DMS53 treated with DMSO at 0.1 percent for 48 hours (cell line): ENCODE measurements around the gene RASSF4.

Experiments used
- DNase-seq: peaks from one replicate; lab custom pipeline; 2025; ENCODE audit not compliant: unreplicated experiment; lab: John Stamatoyannopoulos, UW

RASSF4 gene

DNA sequence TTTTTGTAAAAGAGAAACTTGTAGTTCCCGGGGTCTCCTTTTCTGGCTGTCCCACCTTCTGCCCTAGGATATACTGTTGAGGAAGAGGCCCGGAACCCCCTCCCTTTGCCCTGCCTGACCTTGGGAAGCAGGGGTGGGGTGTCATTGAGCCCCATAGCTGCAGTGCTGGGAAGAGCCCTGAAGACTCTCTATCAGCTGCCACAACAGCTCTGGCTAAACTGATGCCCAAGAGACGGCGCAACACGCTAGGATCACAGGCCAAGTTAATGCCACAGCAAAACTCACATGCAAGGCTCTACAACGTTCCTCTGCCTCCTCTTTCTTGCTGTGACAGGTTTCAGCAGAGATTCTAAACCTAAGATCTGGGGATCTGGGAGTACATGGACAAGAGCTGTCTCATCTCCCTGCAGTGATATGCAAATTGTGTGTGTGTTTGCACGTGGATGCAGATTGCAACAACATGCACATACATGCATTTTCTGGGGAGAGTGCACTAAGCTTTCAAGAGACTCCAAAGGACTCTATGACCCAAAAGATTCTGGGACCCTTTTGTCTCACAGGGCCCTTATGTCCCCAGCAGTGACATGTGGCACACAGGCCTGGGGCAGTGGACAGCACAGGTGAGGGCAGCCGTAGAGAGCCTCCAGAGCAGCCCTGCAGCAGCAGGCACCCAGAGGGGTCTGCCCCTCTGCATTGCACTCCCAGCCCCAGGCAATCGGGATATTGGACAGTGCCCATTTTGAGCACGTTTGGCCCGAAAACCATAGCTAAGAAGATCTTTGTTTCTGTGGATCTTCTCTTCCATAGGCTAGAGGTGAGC is 2.5 kb downstream of the RASSF4 start:
- DNase-seq, result no peak

DNA sequence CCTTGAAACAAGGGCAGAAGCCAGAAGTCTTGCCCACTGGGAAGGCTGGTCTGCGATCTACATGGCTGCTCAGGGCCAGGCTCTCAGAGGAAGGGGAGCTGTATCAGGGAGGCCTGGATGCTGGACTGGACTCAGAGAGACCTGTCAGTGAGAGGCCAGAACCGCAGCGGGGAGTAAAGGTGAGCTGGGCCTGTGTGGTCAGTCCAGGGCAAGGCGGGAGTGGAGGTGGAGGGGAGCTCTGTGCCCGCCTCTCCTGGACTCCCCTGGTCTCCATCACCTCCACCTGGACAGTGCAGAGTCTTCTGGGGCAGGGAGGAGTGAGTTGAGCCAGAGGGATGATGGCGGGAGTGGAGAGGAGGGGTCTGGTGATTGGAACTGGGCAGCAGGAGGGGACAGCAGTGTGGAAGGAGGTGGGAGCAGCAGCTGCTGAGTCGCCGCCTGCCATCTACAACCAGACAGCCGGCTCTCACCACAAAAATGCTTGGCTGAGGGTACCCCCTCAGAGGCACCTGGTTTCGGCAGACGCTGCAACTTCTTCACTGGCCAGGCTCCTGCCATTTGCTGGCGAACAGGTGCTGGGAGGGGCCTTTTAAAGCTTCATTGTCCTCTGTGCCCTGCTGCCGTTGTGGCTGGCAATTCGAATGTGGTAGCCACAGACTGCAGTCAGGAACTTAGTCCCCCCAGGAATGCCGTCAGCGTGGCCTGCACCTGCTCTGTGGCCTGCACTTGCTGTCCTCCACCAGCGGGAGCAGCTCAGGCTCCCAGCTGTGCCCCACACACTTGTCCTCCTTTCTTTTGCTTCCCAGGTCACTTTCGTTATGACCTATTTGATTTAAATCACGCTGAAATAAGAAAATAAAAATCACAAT is 3.5 kb downstream of the RASSF4 start:
- peak; percentile 28 for DNase-seq

DNA sequence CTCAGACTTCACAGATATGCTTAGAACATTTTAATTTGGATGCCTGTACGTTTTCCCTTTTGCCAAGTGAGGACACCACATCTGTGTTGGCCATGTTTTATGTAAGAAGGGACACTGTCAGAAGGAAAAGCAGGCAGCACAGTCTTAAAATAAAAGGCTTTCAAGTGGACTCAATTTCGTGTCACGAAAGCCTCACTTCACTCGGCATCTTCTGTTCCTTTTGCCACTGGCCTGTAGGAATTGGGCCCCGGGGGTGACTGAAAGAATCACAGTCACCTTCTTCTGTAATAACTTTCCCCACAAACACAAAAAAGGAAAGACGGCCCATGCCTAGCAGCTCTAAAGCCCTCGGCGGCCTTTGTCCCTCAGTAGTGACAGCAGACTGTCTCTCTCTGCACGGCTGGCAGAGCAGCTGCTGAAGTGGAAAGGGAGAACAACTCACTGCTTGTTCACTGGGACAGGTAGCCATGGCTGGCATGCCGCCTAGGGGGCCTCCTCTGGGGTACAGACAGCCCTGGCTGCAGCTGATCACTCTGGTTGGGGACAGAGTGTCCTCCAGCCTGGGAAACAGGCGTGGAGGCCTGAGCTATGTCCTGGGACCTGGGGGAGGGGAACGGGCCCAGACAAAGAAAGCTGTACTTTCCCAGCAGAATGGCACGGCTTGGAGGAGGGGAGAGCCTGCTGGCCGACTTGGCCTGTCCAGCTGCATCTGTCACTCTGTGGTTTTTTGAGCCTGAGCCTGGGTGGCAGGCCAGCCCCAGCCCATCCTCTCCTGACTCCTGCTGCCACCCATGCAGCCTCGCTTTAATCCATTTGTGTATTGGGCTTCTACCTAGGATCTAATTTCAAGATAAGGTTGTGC is 4.4 kb downstream of the RASSF4 start:
- DNase-seq, result peak; percentile 41

DNA sequence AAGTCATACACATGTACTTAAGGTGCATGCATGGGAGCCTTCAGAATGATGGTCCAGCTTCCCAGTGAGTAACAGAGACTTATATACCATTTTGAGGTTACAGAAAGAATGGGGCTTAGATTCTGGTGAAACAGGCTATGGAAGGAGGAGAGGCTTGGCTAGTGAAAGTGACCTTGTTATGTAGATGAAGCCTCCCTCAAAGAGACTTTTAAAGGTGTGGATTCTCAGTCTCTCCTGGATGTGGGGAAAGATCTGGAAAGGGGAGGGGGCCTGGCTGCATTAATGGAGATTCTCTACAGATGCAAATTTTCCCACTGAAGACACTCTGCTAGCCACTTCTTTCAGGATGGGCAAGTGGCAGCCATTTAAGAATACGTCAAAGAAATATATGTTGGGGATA is 5.5 kb downstream of the RASSF4 start:
- no peak for DNase-seq

DNA sequence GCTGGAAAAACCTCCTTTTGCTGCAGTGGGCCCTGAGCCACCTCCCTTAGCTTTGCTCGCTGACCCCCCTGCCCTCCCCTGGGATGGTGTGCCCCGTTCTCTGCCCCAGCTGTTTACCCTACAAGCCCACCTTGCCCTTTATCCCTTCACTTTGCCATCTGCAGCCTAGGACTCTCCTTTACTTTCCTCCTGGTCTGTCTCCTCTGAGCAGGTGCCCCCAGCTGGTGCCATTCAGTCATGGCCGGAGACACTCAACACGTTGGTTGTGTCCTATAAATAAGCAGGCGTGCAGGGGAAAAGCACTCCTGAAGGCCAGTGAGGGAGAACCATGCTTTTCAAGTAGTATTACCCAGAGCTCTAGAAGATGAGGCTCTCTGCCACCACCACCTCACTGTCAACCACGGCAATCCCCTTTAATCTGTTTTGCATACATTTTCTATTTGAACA is 6.1 kb downstream of the RASSF4 start:
- DNase-seq, result no peak

DNA sequence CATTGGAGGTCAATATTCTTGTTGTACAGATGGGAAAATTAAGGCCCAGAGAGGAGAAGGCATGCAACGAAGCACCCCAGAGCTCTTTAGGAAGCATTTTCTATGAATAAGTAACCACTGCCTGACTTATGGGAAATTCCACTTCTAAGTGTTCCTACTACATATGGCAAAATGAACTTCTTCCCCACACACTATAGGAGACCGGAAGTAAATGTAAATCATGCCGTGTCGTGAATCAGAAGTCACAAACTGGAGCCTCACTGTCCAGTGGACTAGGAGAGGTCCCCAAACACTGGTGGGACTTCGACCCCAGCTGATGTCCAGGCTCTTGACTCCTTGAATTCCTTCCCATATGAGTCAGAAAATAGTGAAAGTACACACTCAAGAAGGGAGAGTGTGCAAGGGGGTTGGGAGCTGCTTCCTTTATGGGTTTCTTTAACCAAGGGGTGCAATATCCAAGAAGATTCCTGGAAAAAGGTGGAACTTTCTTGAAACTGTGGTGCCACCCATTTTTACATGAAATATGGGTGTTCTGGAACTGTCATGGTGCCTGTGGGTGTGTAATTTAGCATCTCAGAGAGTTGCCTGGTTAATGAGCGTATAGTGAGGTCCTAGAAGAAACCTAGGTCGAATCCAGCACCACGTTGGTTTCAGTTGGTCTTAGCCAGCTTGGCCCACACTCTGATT is 6.7 kb downstream of the RASSF4 start:
- DNase-seq, result no peak

DNA sequence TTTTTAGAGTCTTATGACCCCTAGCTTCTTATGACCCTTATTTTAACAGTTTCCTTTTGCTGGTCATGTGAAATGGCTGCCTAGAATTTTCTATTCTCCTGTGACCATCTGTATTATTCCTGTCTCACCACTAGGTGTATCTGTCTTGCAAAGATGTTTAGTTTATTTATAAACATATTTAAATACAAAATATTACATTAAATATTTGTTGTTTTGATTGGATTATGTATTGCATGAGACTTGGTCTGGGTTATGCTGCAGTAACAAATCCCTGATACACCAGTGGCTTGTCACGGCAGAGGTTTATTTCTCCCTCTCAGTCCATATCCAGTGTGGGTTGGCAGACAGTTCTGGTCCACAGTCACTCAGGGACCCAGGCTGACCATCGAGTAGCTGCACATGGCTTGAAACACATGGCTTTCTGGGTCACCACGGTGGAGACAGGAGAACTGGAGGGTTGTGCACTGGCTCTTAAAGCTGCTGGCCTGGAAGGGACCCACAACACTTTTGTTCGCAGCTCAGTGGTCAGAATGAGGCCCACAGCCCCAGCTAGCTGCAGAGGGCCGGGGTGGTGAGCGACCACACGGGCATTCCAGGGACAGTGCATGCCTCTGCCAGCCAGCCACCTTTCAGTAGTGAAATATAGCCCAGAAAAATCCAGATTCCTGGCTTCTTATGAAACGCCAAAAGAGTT is 7.4 kb downstream of the RASSF4 start:
- no peak for DNase-seq

DNA sequence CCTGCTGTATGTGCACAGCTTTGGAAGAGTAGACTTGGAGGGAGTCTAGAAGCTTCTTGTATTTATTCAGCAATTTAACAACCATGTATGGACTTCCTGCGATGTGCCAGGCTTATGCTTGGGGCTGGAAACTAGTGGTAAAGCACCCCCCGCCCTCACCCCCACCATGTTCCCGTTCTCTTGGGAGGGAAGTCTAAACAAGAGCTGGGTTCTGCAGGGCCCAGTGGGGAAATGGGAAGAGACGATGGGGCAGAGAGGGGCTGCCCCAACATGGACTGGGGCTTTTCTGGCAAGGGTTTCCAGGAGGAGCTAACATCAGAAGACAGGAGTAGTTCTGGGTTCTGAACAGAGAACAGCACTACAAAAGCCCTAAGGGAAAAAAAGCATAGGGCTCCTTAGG is 8.0 kb downstream of the RASSF4 start:
- DNase-seq, result no peak

DNA sequence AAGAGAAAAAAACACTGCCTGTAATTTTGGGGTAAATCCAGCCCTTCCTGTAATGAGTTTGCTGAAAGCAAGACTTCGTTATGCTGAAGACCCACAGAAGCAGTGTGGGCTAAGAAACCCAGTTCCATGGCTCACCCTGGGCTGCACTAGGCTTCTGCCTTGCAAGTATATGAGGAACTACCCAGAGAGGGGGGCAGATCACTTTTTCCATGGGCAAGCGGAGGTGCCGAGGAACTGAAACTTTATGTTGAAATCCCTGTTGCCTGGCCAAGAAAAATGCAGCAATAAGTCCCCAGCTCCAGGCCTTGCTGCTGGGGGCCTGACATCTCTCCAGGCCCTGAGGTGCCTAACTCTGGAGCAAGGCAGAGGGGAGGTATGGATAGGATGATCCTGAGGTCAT is 8.5 kb downstream of the RASSF4 start:
- no peak for DNase-seq

DNA sequence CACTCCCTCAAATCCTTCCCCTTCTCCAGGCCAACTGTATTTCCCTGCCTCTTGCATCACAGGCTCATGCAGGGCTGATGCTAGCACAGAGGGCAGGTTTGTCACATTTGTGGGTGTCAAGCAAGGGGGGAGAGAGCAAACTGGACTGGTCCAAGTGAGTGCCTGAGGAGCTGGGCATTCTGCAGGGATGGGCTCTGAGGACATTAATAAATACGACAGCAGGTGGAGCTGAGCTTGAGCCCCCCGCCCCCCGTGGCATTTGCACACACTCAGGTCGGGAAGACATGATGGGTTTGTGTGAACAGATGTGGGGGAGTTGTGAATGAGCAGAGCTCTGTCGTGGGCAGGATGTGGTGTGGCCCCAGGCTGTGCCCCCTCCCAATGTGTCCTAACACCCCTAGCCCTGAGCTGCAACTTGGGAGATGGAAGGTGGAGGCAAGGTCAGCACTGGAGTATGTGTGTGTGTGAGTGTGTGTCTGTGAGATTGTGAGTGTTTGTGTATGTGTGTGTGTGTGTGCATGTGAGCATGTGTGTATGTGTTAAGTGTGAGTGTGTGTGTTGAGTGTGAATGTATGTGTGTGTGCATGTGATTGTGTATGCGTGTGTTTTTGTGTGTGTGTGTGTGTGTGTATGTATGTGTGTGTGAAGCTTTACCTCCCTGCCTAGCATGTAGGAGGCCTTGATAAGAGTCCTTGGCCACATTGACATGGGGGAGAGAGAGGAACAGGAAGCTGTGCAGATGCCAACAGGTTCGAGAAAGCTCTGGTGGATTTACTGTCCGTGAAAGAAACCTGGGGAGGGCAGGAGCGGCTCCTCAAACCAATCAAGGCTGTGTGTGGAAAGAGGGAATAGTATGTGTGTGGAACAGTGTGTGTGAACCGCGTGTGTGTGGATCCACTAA is 9.1 kb downstream of the RASSF4 start:
- no peak for DNase-seq

DNA sequence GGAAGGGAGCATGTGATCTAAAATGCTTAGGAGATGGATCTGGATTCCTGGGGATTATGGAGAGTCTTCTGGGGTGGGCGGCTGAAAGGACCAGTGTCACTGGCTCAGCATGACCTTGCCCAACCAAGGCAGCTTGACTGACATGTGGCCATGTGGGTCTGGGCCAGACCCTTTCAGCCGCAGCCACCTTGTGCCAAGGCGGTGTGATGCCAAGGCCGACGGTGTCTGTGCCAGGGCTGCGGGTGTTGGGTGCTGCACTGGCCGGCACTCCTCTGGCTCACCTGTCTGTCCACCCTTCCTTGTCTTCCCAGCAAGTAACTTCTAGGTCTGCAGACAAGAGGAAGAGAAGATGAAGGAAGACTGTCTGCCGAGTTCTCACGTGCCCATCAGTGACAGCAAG is 10.3 kb downstream of the RASSF4 start:
- DNase-seq, result no peak

DNA sequence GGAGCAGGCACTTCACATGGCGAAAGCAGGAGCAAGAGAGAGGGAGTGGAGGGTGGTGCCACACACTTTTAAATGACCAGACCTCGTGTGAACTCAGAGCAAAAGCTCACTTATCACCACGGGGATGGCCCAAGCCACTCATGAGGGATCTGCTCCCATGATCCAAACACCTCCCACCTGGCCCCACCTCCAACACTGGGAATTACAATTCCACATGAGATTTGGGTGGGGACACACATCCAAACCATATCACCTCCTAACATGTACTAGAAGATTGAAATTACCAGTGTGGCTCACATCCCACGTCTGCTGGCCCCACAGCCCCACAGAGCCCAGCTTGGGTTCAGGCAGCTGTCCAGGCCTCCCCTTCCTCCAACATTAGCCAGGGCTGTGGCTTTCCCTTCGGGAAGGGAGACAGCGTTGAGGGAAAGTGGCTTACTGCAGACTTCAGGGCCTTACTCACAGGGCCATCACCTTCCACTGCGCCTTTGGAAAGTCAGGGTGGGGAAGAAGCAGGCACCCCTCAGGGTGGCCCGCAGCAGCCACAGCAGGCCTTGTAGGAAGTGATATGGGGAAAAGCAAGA is 11.3 kb downstream of the RASSF4 start:
- DNase-seq, result no peak

DNA sequence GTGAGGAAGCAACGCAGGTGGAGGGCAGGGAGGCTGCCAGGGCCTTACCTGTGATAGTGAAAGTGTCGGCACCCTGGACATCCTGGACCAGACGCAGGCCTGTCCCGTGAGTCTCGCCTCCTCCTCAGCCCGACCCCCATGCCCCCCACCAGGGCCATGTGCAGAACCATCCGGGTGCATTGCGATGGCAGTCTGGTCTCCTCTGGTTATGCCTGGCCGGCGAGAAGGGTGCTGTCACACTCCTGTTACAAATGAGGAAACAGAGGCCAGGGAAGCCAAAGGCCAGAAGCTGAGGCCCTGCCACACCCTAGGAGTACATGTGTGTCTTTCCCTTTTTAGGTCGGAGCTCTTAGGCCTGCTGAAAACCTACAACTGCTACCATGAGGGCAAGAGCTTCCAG is 11.8 kb downstream of the RASSF4 start:
- no peak for DNase-seq

DNA sequence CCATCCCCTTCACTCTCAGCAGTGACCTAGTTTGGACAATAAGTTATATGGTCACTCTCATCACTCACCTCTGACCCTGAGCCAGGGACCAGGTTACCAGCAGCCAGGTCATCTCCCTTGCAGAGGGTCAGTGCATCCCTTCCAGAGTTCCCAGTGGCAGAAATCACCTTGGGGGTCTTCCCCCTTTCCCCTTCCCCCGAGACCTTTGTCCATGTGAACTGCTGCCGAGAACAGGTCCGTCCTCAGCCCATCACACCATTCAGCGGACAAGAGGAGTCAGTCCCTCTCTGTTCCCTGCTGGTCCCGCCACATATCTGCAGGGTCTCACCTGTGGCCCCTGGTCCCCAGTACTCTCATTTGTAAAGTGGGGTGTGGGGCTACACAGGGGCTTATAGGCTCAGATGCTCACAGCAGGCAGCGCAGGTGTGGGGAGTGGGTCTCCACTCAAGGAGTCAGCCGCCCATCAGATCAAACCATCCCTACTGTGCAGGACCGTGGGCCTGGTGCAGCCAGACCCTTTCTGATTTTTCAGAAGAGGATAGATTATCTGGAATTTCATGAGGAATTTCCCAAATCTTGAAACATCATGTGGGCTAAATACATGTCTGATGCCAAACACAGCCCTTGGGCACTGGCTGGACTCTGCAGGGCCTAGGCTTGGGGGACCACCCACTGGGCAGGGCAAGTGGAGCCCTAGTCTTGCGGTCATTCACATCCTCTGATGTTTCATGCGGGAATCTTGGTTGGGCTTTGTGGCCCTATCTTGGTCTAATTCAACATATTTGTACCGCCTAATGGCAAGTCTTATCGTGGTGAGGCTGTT is 12.5 kb downstream of the RASSF4 start:
- DNase-seq, result no peak

DNA sequence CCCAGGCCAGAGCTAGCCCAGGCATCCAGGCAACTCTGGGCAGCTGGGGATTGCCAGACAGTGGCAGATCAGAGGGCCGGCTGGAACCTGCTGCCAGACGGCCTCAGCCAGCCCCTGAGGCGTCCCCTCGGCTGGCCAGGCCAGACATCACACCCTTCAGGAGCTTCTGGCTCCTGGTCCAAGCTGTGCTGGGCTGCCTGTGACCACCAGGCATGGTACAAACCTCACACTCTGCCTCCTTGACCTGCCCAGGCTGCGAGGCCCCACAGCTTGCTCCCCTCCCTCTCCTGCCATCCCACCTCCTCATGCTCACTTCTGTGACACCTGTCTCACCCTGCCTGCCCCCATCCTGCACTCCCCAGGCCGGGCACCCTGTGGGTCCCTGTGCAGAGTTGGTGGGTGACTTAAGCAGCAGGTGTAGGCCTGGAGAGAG is 13.3 kb downstream of the RASSF4 start:
- no peak for DNase-seq

DNA sequence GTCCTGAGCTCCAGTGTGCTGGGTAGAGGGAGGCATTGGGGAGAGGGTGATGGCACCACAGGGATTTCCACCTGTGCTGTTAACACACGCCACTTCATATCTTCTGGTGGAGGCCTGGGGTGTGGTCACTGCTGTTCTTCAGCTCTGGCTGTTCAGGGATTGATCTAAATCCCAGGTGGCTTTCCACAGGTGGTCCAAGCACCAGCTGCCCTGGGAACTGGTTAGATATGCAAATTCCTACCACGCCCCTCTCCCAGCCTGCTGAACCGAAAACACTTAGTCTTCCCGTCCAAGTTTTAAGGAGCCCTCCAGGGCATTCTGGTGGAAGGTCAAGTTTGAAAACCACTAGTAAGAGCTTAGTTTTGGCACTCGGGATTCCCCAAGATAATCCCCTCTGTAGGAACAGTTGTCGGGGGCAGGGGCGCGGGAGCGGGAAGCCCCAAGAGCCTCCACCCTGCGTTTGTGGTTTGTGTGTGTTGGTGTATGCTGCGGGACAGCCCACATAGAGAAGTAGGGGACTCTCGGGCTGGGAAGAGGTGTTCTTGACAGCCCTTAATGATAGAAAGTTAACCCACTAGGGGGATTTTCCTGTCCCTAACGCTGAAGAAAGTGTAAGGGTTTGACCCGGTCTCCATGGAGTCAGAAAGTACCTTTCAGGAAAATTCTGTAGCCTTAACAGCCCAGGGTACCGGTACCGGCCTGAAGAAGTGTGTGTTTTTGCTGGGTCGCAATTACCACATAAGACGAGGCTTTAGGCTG is 13.9 kb downstream of the RASSF4 start:
- no peak for DNase-seq

DNA sequence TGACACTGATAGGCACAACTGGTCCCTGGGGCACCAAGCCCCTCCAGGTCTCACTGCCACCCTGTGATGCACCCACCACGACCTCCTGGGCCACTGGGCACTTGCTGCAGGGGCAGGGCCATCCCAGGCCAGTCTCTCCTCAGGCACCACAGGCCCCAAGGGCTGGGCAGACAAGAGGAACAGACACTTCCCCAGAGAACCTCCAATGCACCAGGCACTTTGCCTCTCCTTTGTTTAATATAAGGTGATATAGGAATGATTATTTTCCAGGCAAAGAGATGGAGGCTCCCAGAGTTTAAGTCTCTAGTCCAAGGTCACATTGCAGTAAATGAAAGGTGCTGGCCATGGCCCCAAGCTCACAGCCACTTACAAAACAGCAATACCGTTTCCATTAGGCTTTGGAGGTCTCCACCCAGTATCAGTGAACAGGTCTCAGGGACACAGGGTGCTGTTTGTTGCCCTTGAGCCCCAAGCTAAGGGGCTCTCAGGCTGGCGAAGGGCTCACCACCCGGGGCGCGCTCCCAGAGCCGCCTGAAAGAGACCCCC is 14.6 kb downstream of the RASSF4 start:
- DNase-seq, result no peak
